ENCODE results near the gene GRID2. TPM values are rescaled to one million over a fixed set of nuclear protein-coding genes. Genes with fewer than 3 reads are reported as not detected.

GRID2 gene
- total RNA-seq, 2 experiments from 2014 or later = not detected

DNA sequence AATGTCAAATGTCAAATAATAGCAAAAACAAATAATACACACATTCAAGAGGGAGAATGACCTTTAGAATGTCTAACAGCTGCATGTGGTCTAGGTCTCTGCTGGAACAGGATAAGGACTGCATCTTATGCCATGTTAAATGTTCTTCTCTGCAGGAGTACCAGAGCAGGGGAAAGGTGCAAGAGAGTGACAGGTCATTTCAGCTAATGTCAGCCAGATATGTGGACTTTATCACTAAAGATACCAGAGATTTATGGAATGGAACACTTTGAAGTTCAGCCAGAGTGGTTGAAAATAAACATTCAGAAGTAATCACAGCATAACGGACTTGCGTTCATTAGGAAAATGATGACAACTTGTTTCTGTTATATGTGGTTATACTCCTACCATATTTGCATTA, 24.3 kb downstream of the GRID2 start:
- H3K4me1 Mint-ChIP-seq (ENCODE audit: low read depth) = no peaks in the 10 kb centered on the region
- H3K27me3 Mint-ChIP-seq (ENCODE audit: low read depth) = no peaks in the 10 kb centered on the region
- no peak overlapping the region for H3K4me3 Mint-ChIP-seq
- DNase-seq = no peak
- CTCF ChIA-PET = no interaction called here
- peaks cover 2% of the 10 kb centered on the region for H3K9me3 Mint-ChIP-seq
- intact Hi-C loops (cut with micrococcal nuclease) = no loop called here
- no peak overlapping the region for H3K27ac Mint-ChIP-seq
- H3K36me3 Mint-ChIP-seq (ENCODE audit: low read depth) = no peaks in the 10 kb centered on the region

DNA sequence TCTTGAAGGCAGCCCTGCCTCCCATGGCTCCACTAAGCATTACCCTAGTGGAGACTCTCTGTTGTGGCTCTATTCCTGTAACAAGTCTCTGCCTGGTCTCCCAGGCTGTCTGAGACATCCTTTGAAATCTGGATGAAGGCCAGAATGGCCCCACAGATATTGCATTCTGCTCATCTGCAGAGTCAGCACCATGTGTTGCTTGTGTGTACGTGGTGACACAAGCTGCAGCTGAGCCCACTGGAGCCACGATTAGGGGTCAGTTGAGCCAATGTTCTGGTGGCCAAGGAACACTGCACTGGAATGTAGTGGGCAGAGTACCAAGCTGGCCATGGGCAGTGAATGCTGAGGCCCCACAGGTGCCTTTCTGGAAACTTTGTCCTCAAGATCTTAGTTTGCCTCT, 29.2 kb downstream of the GRID2 start:
- H3K9me3 Mint-ChIP-seq = peaks cover 3% of the 10 kb centered on the region
- H3K4me3 Mint-ChIP-seq = no peak overlapping the region
- intact Hi-C loops (cut with micrococcal nuclease) = no loop called here
- no peak overlapping the region for H3K27ac Mint-ChIP-seq
- H3K36me3 Mint-ChIP-seq (ENCODE audit: low read depth) = no peaks in the 10 kb centered on the region
- no peaks in the 10 kb centered on the region for H3K27me3 Mint-ChIP-seq (ENCODE audit: low read depth)
- no peak for DNase-seq
- CTCF ChIA-PET = no interaction called here
- H3K4me1 Mint-ChIP-seq (ENCODE audit: low read depth) = no peaks in the 10 kb centered on the region

DNA sequence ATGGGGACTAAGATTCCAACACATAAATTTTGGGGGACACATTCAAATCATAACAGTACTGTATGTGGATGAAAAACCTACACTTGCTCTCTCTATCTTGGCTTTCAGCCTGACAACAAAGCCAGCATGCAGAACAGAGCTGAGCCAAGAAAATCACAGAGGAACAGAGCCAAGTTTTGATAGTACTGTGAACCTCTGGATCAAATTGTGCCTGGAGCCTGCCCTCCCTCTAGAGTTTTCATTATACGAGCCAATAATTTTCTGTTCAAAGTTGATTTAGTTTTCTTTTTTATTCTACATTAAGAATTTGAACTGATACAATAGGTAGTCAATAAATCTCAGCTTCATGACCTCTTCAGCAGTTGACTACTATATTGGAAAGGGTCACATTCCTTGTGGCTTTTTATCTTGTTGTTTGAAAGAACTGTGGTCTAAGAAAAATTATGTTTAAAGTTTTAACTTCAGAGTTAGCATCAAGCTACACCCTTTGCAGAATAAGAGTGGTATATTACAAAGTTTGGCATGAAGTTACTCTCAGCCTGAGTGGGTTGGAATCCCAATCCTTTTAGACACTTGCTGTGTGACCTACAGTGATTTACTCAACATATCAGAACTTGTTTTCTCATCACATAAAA, 31.1 kb downstream of the GRID2 start:
- Mint-ChIP-seq H3K36me3 (ENCODE audit: low read depth) (no peaks in the 10 kb centered on the region), H3K4me3 (no peak overlapping the region), H3K27me3 (ENCODE audit: low read depth) (no peaks in the 10 kb centered on the region), H3K27ac (no peak overlapping the region), H3K9me3 (peaks cover 3% of the 10 kb centered on the region), H3K4me1 (ENCODE audit: low read depth) (no peaks in the 10 kb centered on the region)
- DNase-seq = no peak
- CTCF ChIA-PET = no interaction called here
- intact Hi-C loops (cut with micrococcal nuclease) = no loop called here

DNA sequence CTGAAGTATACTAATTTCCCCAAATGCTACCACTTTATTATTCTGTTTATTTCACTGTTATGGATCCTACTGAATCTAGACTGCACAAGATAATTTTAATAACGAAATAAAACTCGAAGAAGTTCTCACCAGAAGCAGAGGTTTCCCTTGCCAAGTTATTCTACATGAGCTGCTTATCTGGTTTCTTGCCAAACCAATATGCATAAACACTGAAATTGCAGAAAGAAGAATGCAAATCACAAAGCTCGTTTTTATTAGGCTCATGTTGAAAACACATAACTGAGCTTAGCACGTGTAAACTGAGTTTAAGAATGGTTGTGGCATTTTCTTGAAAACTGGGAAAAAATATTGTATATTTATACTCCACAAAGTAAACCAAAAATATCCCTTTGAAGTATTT, 35.9 kb downstream of the GRID2 start:
- H3K27me3 Mint-ChIP-seq (ENCODE audit: low read depth) = no peaks in the 10 kb centered on the region

DNA sequence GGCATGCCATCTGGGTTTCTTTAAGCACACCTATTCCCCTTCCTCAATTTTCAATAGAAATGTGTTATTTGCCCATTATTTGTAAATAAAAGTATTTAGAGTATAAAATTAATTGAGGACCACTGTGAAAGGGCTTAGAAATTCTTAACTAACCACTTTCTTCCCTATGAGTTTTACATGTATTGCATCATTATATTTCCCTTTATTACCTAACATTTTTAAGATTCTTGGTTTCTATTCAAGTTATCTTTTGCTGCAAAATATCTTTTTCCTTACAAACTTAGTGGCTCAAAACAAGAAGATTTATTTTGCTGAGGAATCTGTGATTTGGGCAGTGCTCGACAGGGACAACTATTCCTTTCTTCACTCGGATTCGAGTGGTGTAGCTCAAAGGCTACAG, 40.5 kb downstream of the GRID2 start:
- Mint-ChIP-seq H3K4me1 (ENCODE audit: low read depth) (no peaks in the 10 kb centered on the region), H3K9me3 (no peaks in the 10 kb centered on the region), H3K27ac (no peak overlapping the region), H3K36me3 (ENCODE audit: low read depth) (no peaks in the 10 kb centered on the region), H3K27me3 (ENCODE audit: low read depth) (no peaks in the 10 kb centered on the region), H3K4me3 (no peak overlapping the region)
- CTCF ChIA-PET = no interaction called here
- intact Hi-C loops (cut with micrococcal nuclease) = no loop called here
- no peak for DNase-seq

More for the DNA sequence above, 35.9 kb downstream of the GRID2 start:
- Mint-ChIP-seq H3K27ac (no peak overlapping the region), H3K9me3 (peaks cover 1% of the 10 kb centered on the region), H3K4me1 (ENCODE audit: low read depth) (no peaks in the 10 kb centered on the region), H3K4me3 (no peak overlapping the region), H3K36me3 (ENCODE audit: low read depth) (no peaks in the 10 kb centered on the region)
- intact Hi-C loops (cut with micrococcal nuclease) = no loop called here
- DNase-seq = no peak
- CTCF ChIA-PET = no interaction called here

DNA sequence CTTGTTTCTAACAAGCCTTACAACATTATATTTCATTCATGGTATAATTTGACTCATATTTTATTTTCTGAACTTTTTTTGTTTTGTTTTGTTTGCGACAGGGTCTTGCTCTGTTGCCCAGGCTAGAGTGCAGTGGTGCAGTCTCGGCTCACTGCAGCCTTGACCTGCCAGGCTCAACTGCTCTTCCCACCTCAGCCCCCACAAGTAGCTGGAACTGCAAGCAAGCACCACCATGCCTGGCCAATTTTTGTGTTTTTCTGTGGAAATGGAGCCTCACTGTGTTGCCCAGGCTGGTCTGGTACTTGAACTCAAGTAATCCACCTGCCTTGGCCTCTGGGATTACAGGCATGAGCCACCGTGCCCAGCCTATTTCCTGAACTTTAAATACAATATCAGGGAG, 42.5 kb downstream of the GRID2 start:
- CTCF ChIA-PET = no interaction called here
- DNase-seq = no peak
- Mint-ChIP-seq H3K27ac (no peak overlapping the region), H3K4me1 (ENCODE audit: low read depth) (no peaks in the 10 kb centered on the region), H3K9me3 (no peaks in the 10 kb centered on the region), H3K27me3 (ENCODE audit: low read depth) (no peaks in the 10 kb centered on the region), H3K36me3 (ENCODE audit: low read depth) (no peaks in the 10 kb centered on the region), H3K4me3 (no peak overlapping the region)
- intact Hi-C loops (cut with micrococcal nuclease) = no loop called here

DNA sequence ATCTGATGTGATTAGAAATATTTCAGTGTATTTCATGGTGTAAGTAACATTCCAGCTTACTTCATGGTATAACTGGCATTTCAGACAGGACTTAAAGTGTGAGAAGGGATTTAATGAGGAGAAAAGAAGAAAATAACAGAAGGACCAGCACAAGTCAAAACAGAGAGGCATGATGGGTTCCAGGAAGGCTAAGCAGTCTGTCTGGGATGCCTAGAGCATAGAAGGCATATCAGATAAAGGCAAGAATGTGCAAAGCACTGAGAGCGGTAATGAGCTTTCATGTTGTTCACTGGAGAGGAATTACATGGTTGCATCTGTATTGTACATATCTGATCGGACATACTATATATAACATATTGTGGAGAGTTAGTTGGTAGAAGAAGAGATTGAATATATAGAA, 54.2 kb downstream of the GRID2 start:
- no peaks in the 10 kb centered on the region for H3K4me1 Mint-ChIP-seq (ENCODE audit: low read depth)
- CTCF ChIA-PET = no interaction called here
- no peaks in the 10 kb centered on the region for H3K27me3 Mint-ChIP-seq (ENCODE audit: low read depth)
- no peak for DNase-seq
- H3K9me3 Mint-ChIP-seq = peaks cover 5% of the 10 kb centered on the region
- intact Hi-C loops (cut with micrococcal nuclease) = no loop called here
- no peaks in the 10 kb centered on the region for H3K36me3 Mint-ChIP-seq (ENCODE audit: low read depth)
- no peak overlapping the region for H3K4me3 Mint-ChIP-seq
- no peak overlapping the region for H3K27ac Mint-ChIP-seq

DNA sequence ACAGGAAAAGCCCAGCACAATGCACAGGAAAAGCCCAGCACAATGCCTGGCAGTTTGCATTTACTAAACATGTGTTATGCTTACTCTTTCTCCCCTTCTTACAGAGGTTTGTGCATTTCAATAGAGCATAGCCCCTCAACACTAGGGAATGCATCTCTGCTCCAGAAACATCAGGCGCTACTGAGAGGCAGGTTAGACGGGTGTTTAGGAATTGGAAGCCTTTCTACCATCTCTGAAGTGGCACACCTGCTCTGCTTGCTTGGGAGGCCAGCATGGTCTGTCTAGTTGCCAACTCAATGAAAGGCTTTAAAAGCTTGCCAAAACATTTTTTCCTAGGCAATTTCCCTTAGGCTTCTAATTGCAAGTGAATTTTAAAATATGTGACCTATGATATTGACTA, 55.7 kb downstream of the GRID2 start:
- no peak overlapping the region for H3K4me3 Mint-ChIP-seq
- H3K4me1 Mint-ChIP-seq (ENCODE audit: low read depth) = no peaks in the 10 kb centered on the region
- no peak overlapping the region for H3K27ac Mint-ChIP-seq
- no peaks in the 10 kb centered on the region for H3K27me3 Mint-ChIP-seq (ENCODE audit: low read depth)
- intact Hi-C loops (cut with micrococcal nuclease) = no loop called here
- H3K36me3 Mint-ChIP-seq (ENCODE audit: low read depth) = no peaks in the 10 kb centered on the region
- H3K9me3 Mint-ChIP-seq = peaks cover 5% of the 10 kb centered on the region
- no peak for DNase-seq
- CTCF ChIA-PET = no interaction called here

DNA sequence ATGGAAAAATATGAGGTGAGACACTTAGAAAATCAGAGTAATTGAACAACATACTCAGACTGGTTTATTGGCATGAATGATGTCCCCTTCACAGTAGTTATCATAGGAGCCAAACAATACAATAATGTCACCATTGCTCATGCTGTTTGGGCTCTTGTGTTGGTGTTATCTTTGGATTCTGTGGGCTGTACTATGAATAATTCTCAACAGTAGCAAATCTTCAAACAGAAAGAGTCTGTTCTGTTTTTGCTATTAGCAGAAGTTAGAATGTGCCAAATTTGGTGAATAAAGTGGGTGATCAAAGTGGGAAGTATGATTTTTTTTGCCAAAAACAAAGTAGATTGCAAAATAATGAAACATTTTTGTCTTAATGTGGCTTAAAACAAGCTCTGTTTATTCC, 58.3 kb downstream of the GRID2 start:
- H3K27me3 Mint-ChIP-seq (ENCODE audit: low read depth) = no peaks in the 10 kb centered on the region

DNA sequence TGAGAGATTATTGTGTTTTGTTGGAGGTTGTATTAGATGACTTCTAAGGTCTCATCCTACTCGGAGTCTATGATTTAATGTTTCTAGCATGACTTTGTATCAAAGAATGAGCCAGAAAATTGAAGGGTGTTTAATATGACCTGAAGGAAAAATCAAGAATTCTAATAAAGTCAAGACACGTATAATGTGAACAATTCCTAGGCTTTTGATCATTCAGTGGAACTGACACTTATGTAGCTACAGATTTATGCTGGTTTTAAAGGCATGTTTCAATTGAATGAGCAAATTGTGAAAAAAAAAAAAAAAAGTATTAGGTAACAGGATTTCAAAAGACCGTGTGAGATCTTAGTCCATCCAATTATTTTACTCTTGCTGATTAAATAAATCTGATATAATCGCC, 64.9 kb downstream of the GRID2 start:
- Mint-ChIP-seq H3K4me3 (no peak overlapping the region), H3K4me1 (ENCODE audit: low read depth) (no peaks in the 10 kb centered on the region), H3K36me3 (ENCODE audit: low read depth) (no peaks in the 10 kb centered on the region), H3K27me3 (ENCODE audit: low read depth) (no peaks in the 10 kb centered on the region), H3K9me3 (no peaks in the 10 kb centered on the region), H3K27ac (no peak overlapping the region)
- DNase-seq = no peak
- intact Hi-C loops (cut with micrococcal nuclease) = no loop called here
- CTCF ChIA-PET = no interaction called here

More for the DNA sequence above, 58.3 kb downstream of the GRID2 start:
- DNase-seq = no peak
- intact Hi-C loops (cut with micrococcal nuclease) = no loop called here
- no peaks in the 10 kb centered on the region for H3K4me1 Mint-ChIP-seq (ENCODE audit: low read depth)
- no peak overlapping the region for H3K4me3 Mint-ChIP-seq
- H3K27ac Mint-ChIP-seq = no peak overlapping the region
- peaks cover 5% of the 10 kb centered on the region for H3K9me3 Mint-ChIP-seq
- CTCF ChIA-PET = no interaction called here
- H3K36me3 Mint-ChIP-seq (ENCODE audit: low read depth) = no peaks in the 10 kb centered on the region

DNA sequence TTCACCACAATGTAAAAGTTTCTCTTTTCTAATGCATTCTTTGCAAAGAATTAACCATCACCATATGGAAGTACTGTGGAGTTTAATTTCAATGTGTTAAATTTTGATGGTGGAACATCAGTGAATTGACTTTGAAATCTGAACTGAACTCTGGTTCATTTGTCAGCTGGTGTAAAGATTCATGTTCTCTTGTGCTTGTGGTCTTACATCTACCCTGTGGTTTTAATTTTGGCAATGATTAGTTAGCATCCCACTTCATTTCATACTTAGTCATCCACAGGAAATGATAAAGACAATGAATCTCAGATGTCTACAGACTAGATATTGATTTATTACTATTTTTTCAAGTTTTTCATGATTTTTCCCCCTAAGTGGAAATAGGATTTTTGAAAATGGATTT, 77.8 kb downstream of the GRID2 start:
- intact Hi-C loops (cut with micrococcal nuclease) = no loop called here
- Mint-ChIP-seq H3K36me3 (ENCODE audit: low read depth) (no peaks in the 10 kb centered on the region), H3K27ac (no peak overlapping the region), H3K4me3 (no peak overlapping the region), H3K27me3 (ENCODE audit: low read depth) (no peaks in the 10 kb centered on the region), H3K9me3 (peaks cover 6% of the 10 kb centered on the region), H3K4me1 (ENCODE audit: low read depth) (no peaks in the 10 kb centered on the region)
- CTCF ChIA-PET = no interaction called here
- DNase-seq = no peak

DNA sequence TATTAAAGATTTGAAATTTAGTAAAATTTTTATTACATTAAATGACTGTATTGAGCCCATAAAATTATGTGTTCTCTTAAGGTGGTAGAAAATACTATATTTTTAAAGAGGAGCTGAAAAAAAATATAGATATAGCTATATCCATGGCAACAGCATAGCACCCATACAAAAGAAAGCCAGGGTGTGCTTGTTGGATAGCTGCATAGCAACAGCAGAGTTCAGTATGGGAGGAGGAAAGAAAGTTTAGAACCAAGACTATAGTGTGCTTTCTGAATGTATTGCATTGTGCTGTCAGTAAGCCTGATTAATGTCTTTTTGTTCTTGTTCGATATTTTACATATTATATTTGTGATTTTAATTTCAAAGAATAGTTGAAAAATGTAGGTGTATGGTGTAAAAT, 78.4 kb downstream of the GRID2 start:
- no peaks in the 10 kb centered on the region for H3K36me3 Mint-ChIP-seq (ENCODE audit: low read depth)
- CTCF ChIA-PET = no interaction called here
- H3K4me3 Mint-ChIP-seq = no peak overlapping the region
- H3K4me1 Mint-ChIP-seq (ENCODE audit: low read depth) = no peaks in the 10 kb centered on the region
- no peaks in the 10 kb centered on the region for H3K27me3 Mint-ChIP-seq (ENCODE audit: low read depth)
- intact Hi-C loops (cut with micrococcal nuclease) = no loop called here
- H3K27ac Mint-ChIP-seq = no peak overlapping the region
- no peak for DNase-seq
- H3K9me3 Mint-ChIP-seq = peaks cover 4% of the 10 kb centered on the region

DNA sequence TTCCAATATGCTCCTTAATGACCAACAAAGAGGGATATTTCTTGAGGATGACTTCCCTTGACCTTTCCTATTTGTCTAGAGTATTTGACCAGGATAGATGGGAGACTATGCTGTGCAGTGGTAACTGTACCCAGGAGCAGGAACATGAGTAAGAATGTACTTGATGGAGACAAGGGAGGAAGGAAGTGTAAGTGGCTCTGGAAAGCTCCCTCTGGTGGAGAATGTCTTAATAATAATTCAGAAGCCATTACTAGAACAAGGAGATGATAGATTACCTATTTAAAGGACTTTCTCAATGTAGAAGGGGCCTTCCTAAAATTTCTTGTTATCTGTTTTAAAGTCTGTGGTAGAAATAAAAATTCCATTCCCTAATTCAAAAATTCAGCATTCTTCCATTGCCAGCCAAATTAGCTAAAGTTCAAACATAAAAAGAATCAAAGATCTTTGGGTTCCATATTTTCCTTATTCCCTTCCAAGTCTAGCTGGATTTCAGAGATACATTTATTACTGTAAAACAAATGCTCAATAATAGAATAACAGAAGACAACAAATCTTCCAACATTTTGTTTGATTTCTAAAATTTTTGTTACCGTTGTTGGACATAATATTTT, 83.8 kb downstream of the GRID2 start:
- CTCF ChIA-PET = interaction anchor here (1.3 kb wide), 1 partner anchor 12 kb away, joined by 4 read pairs; no protein-coding TSS in a partner anchor
- Mint-ChIP-seq H3K9me3 (peaks cover 3% of the 10 kb centered on the region), H3K4me1 (ENCODE audit: low read depth) (no peaks in the 10 kb centered on the region), H3K27ac (no peak overlapping the region), H3K27me3 (ENCODE audit: low read depth) (no peaks in the 10 kb centered on the region), H3K36me3 (ENCODE audit: low read depth) (no peaks in the 10 kb centered on the region), H3K4me3 (no peak overlapping the region)
- no peak for DNase-seq
- intact Hi-C loops (cut with micrococcal nuclease) = loop anchor here (2.0 kb wide), 1 partner anchor 1969 kb away; no protein-coding TSS in a partner anchor
